IPS-18a (cell line): Measurements from ENCODE around the gene TECTB.
A peak's percentile ranks its signal among the peaks of the same experiment; 100 is the strongest.

Source experiments
- H3K27ac ChIP-seq: one replicate; pipeline ENCODE4 v1.5.1; 2013; ENCODE audit warnings: low read length
- H3K27me3 ChIP-seq: one replicate; pipeline ENCODE4 v1.6.1; 2013; ENCODE audit warnings: mild to moderate bottlenecking, low read length; ENCODE audit not compliant: control insufficient read depth, insufficient read depth
- H3K36me3 ChIP-seq: one replicate; pipeline ENCODE4 v1.6.1; 2013; ENCODE audit warnings: low read depth, low read length; ENCODE audit not compliant: control insufficient read depth
- H3K4me1 ChIP-seq: one replicate; pipeline ENCODE4 v1.6.1; 2013; ENCODE audit warnings: low read depth, low read length; ENCODE audit not compliant: control insufficient read depth
- H3K4me3 ChIP-seq: one replicate; pipeline ENCODE4 v1.5.1; 2013; ENCODE audit warnings: low read length
- H3K9ac ChIP-seq: one replicate; pipeline ENCODE4 v1.6.1; 2013; ENCODE audit warnings: mild to moderate bottlenecking, low read length, moderate library complexity
- H3K9me3 ChIP-seq: one replicate; pipeline ENCODE4 v1.6.1; 2013; ENCODE audit warnings: low read depth, low read length; ENCODE audit not compliant: control insufficient read depth

TECTB gene

GRCh38 chr10:112275512-112276245 lies 7.5 kb upstream of the TECTB start:
- Histone ChIP-seq H3K9ac (no peak overlapping the region), H3K27me3 (no peaks in the 10 kb centered on the region), H3K4me1 (peaks cover 14% of the 10 kb centered on the region), H3K27ac (no peak overlapping the region), H3K9me3 (no peaks in the 10 kb centered on the region), H3K36me3 (no peaks in the 10 kb centered on the region), H3K4me3 (no peak overlapping the region)

GRCh38 chr10:112278871-112279270 lies 4.3 kb upstream of the TECTB start:
- peak overlapping the region; percentile 34 for H3K4me3 ChIP-seq
- no peaks in the 10 kb centered on the region for H3K27me3 ChIP-seq

GRCh38 chr10:112279433-112279832 lies 3.8 kb upstream of the TECTB start:
- Histone ChIP-seq H3K36me3 (no peaks in the 10 kb centered on the region), H3K4me3 (peak overlapping the region; percentile 34), H3K9me3 (no peaks in the 10 kb centered on the region), H3K27ac (no peak overlapping the region), H3K4me1 (peaks cover 14% of the 10 kb centered on the region), H3K27me3 (no peaks in the 10 kb centered on the region), H3K9ac (no peak overlapping the region)

More at GRCh38 chr10:112278871-112279270, 4.3 kb upstream of the TECTB start:
- Histone ChIP-seq H3K9ac (no peak overlapping the region), H3K4me1 (peaks cover 14% of the 10 kb centered on the region), H3K27ac (no peak overlapping the region), H3K9me3 (no peaks in the 10 kb centered on the region), H3K36me3 (no peaks in the 10 kb centered on the region)

GRCh38 chr10:112280205-112280921 lies 2.8 kb upstream of the TECTB start:
- H3K4me3 ChIP-seq = no peak overlapping the region
- no peaks in the 10 kb centered on the region for H3K36me3 ChIP-seq
- no peaks in the 10 kb centered on the region for H3K27me3 ChIP-seq
- no peak overlapping the region for H3K9ac ChIP-seq
- H3K9me3 ChIP-seq = no peaks in the 10 kb centered on the region
- no peak overlapping the region for H3K27ac ChIP-seq
- H3K4me1 ChIP-seq = peaks cover 14% of the 10 kb centered on the region

GRCh38 chr10:112282086-112282485 lies 1.1 kb upstream of the TECTB start:
- no peaks in the 10 kb centered on the region for H3K9me3 ChIP-seq
- no peak overlapping the region for H3K4me3 ChIP-seq
- peaks cover 2% of the 10 kb centered on the region for H3K27me3 ChIP-seq
- H3K9ac ChIP-seq = no peak overlapping the region
- H3K4me1 ChIP-seq = peaks cover 14% of the 10 kb centered on the region
- no peaks in the 10 kb centered on the region for H3K36me3 ChIP-seq
- no peak overlapping the region for H3K27ac ChIP-seq

GRCh38 chr10:112286837-112287818 lies 3.9 kb downstream of the TECTB start:
- peaks cover 9% of the 10 kb centered on the region for H3K4me1 ChIP-seq
- H3K36me3 ChIP-seq = no peaks in the 10 kb centered on the region
- no peak overlapping the region for H3K4me3 ChIP-seq
- peaks cover 9% of the 10 kb centered on the region for H3K27me3 ChIP-seq
- no peaks in the 10 kb centered on the region for H3K9me3 ChIP-seq
- H3K9ac ChIP-seq = no peak overlapping the region
- H3K27ac ChIP-seq = no peak overlapping the region

- no peak overlapping the region for H3K9ac ChIP-seq
- peaks cover 9% of the 10 kb centered on the region for H3K27me3 ChIP-seq
- no peak overlapping the region for H3K27ac ChIP-seq
- no peak overlapping the region for H3K4me3 ChIP-seq
- no peaks in the 10 kb centered on the region for H3K36me3 ChIP-seq
- no peaks in the 10 kb centered on the region for H3K9me3 ChIP-seq
- peaks cover 9% of the 10 kb centered on the region for H3K4me1 ChIP-seq
Measured at GRCh38 chr10:112287844-112288243, 4.6 kb downstream of the TECTB start.

GRCh38 chr10:112288486-112288885 lies 5.3 kb downstream of the TECTB start:
- H3K27me3 ChIP-seq = peaks cover 9% of the 10 kb centered on the region
- no peaks in the 10 kb centered on the region for H3K9me3 ChIP-seq
- H3K4me1 ChIP-seq = peaks cover 9% of the 10 kb centered on the region
- H3K4me3 ChIP-seq = no peak overlapping the region
- no peak overlapping the region for H3K9ac ChIP-seq
- no peak overlapping the region for H3K27ac ChIP-seq
- H3K36me3 ChIP-seq = no peaks in the 10 kb centered on the region

GRCh38 chr10:112289373-112290053 lies 6.3 kb downstream of the TECTB start:
- no peaks in the 10 kb centered on the region for H3K9me3 ChIP-seq
- H3K4me3 ChIP-seq = no peak overlapping the region
- H3K36me3 ChIP-seq = no peaks in the 10 kb centered on the region
- peaks cover 9% of the 10 kb centered on the region for H3K27me3 ChIP-seq
- H3K27ac ChIP-seq = no peak overlapping the region
- no peak overlapping the region for H3K9ac ChIP-seq
- H3K4me1 ChIP-seq = peaks cover 9% of the 10 kb centered on the region

- Histone ChIP-seq H3K9me3 (no peaks in the 10 kb centered on the region), H3K36me3 (no peaks in the 10 kb centered on the region), H3K9ac (no peak overlapping the region), H3K4me1 (peaks cover 9% of the 10 kb centered on the region), H3K27ac (no peak overlapping the region), H3K27me3 (peaks cover 9% of the 10 kb centered on the region), H3K4me3 (no peak overlapping the region)
Measured at GRCh38 chr10:112290054-112290373, 6.8 kb downstream of the TECTB start.

- Histone ChIP-seq H3K9ac (no peak overlapping the region), H3K9me3 (no peaks in the 10 kb centered on the region), H3K4me3 (no peak overlapping the region), H3K4me1 (no peaks in the 10 kb centered on the region), H3K27me3 (no peaks in the 10 kb centered on the region), H3K36me3 (no peaks in the 10 kb centered on the region), H3K27ac (no peak overlapping the region)
Measured at GRCh38 chr10:112294169-112294568, 11.0 kb downstream of the TECTB start.
